Suprapubic skin (tissue), 3 donors: Measurements from ENCODE around the gene MTCH1.

Source experiments
- CTCF ChIP-seq, 2 donors: fragments of 200-600 bp in 1 of 2; fragments of 450-650 bp in 1 of 2; sonication (generic) in 1 of 2; IDR thresholded peaks; one replicate each; pipeline ENCODE4 v1.5.1; 2016 to 2019; ENCODE audit warnings: antibody characterized with exemption in 2 of 2, mild to moderate bottlenecking in 1 of 2, moderate library complexity in 1 of 2
- POLR2AphosphoS5 ChIP-seq, 3 donors: sonication (generic); formaldehyde crosslinking; IDR thresholded peaks; one replicate each; pipeline ENCODE4 v1.6.1; 2017; ENCODE audit warnings: antibody characterized with exemption in 3 of 3

- TF ChIP-seq CTCF (IDR thresholded peaks at IDR 0.05) (no peak), POLR2AphosphoS5 (IDR thresholded peaks at IDR 0.05) (no peak)
Measured at GRCh38 chr6:36998723-36999038, 12.7 kb upstream of the MTCH1 start.
